A549 (cell line): ENCODE measurements around the gene PLET1. TPM values are rescaled to one million over a fixed set of nuclear protein-coding genes. Genes with fewer than 3 reads are reported as not detected.

Experiments
- ATAC-seq, 2 experiments: fragments of 200-7000 bp in 1 of 2; fragments of >200 bp in 1 of 2; cut with Nextera tagmentation in 1 of 2; cut with Tn5 transposase in 1 of 2; 3 replicates each; pipeline versions ENCODE4 v1.8.0 to v1.9.1; 2018 to 2020; ENCODE audit warnings: mild to moderate bottlenecking in 1 of 2, moderate library complexity in 1 of 2
- CTCF ChIA-PET: fragments of 300-600 bp; sonication (Branson Sonifier 250); formaldehyde crosslinking; extraction: SDS; loops from one replicate; lab custom pipeline; 2021; ENCODE audit warnings: antibody characterized with exemption, inconsistent platforms; lab: Yijun Ruan, JAX
- POLR2A ChIA-PET: fragments of 350-600 bp; formaldehyde crosslinking; extraction: SDS; loops from one replicate; lab custom pipeline; 2021; ENCODE audit warnings: antibody characterized with exemption, inconsistent platforms; lab: Yijun Ruan, JAX
- DNase-seq, 2 experiments: peaks; one replicate each; pipeline versions ENCODE4 v3.0.0 to v3.0.0-alpha.2; 2011 to 2016; ENCODE audit warnings: low read depth in 1 of 2, low spot score in 1 of 2
- FAIRE-seq: peaks from 2 replicates; lab custom pipeline; 2011; peaks lifted over from hg19 to GRCh38; lab: Jason Lieb, UNC
- H3K27ac ChIP-seq, 2 experiments: fragments of >200 bp; sonication (Bioruptor Twin); formaldehyde crosslinking; 3 replicates each; pipeline ENCODE4 v1.5.1; 2016 to 2017
- H3K4me1 ChIP-seq: fragments of >200 bp; sonication (Bioruptor Twin); formaldehyde crosslinking; 3 replicates; pipeline ENCODE4 v1.6.1; 2016
- H3K4me2 ChIP-seq: fragments of >200 bp; sonication (Bioruptor Twin); formaldehyde crosslinking; 3 replicates; pipeline ENCODE4 v1.6.1; 2016
- H3K4me3 ChIP-seq: fragments of >200 bp; sonication (Bioruptor Twin); formaldehyde crosslinking; 3 replicates; pipeline ENCODE4 v1.5.1; 2016
- H3K9me3 ChIP-seq: fragments of >200 bp; sonication (Bioruptor Twin); formaldehyde crosslinking; 3 replicates; pipeline ENCODE4 v1.6.1; 2016
- CBX2 ChIP-seq: fragments of 200-600 bp; sonication (generic); IDR thresholded peaks from 2 replicates; pipeline ENCODE4 v1.6.1; 2016; ENCODE audit warnings: low read depth, mild to moderate bottlenecking, borderline replicate concordance
- CHD2 ChIP-seq: fragments of 150-350 bp; IDR thresholded peaks from 2 replicates; pipeline ENCODE4 v1.6.1; 2014; ENCODE audit warnings: low read length; ENCODE audit not compliant: partially characterized antibody
- E2F6 ChIP-seq: IDR thresholded peaks from 2 replicates; pipeline ENCODE4 v1.6.1; 2012; ENCODE audit warnings: low read depth, borderline replicate concordance
- FOSB ChIP-seq: fragments of 250-450 bp; sonication (Bioruptor Pico); IDR thresholded peaks from 2 replicates; pipeline ENCODE4 v1.5.0; 2020; ENCODE audit warnings: mild to moderate bottlenecking, moderate library complexity
- HMGXB4 ChIP-seq: fragments of 250-450 bp; sonication (Bioruptor Pico); IDR thresholded peaks from 2 replicates; pipeline ENCODE4 v1.5.0; 2021; ENCODE audit warnings: mild to moderate bottlenecking, moderate library complexity, borderline replicate concordance
- HOXB5 ChIP-seq: fragments of 250-450 bp; sonication (Bioruptor Pico); IDR thresholded peaks from 2 replicates; pipeline ENCODE4 v1.5.0; 2020; ENCODE audit warnings: mild to moderate bottlenecking, moderate library complexity
- JUN ChIP-seq, 2 experiments: fragments of >200 bp; sonication (Bioruptor Twin); formaldehyde crosslinking; IDR thresholded peaks; 2 replicates in 1 of 2; 3 replicates in 1 of 2; pipeline ENCODE4 v1.6.1; 2016 to 2017
- KDM5A ChIP-seq: fragments of 200-600 bp; sonication (generic); IDR thresholded peaks from 2 replicates; pipeline ENCODE4 v1.6.1; 2016; ENCODE audit warnings: antibody characterized with exemption, mild to moderate bottlenecking
- MAFK ChIP-seq: fragments of 450-650 bp; IDR thresholded peaks from 2 replicates; pipeline ENCODE4 v1.6.1; 2014; ENCODE audit not compliant: partially characterized antibody
- NFE2L2 ChIP-seq: fragments of 150-350 bp; conservative IDR thresholded peaks from 2 replicates; pipeline ENCODE4 v1.6.1; 2014; ENCODE audit warnings: low read length
- NR3C1 ChIP-seq: fragments of >200 bp; sonication (Bioruptor Twin); formaldehyde crosslinking; IDR thresholded peaks from 3 replicates; pipeline ENCODE4 v1.6.1; 2017
- PHF8 ChIP-seq: fragments of 200-600 bp; sonication (generic); IDR thresholded peaks from 2 replicates; pipeline ENCODE4 v1.6.1; 2016; ENCODE audit warnings: low read depth, mild to moderate bottlenecking, antibody characterized with exemption, moderate library complexity, borderline replicate concordance
- RCOR1 ChIP-seq: fragments of 150-350 bp; IDR thresholded peaks from 2 replicates; pipeline ENCODE4 v1.6.1; 2014; ENCODE audit warnings: antibody characterized with exemption, low read length, low read depth
- RFX5 ChIP-seq: fragments of 450-650 bp; IDR thresholded peaks from 2 replicates; pipeline ENCODE4 v1.7.1; 2014; ENCODE audit warnings: antibody characterized with exemption, mild to moderate bottlenecking, moderate library complexity
- SMC3 ChIP-seq: fragments of >200 bp; sonication (Bioruptor Twin); formaldehyde crosslinking; IDR thresholded peaks from 3 replicates; pipeline ENCODE4 v1.6.1; 2018; ENCODE audit warnings: inconsistent platforms
- SREBF2 ChIP-seq: fragments of 450-650 bp; IDR thresholded peaks from 2 replicates; pipeline ENCODE4 v1.6.1; 2014; ENCODE audit warnings: mild to moderate bottlenecking, moderate library complexity
- TFCP2L1 ChIP-seq: fragments of 250-450 bp; sonication (Bioruptor Pico); IDR thresholded peaks from 2 replicates; pipeline ENCODE4 v1.5.0; 2021; ENCODE audit warnings: mild to moderate bottlenecking
- ZC3H11A ChIP-seq: fragments of 450-650 bp; IDR thresholded peaks from 2 replicates; pipeline ENCODE4 v1.6.1; 2014; ENCODE audit warnings: antibody characterized with exemption, mild to moderate bottlenecking
- ZSCAN20 ChIP-seq: fragments of 250-450 bp; sonication (Bioruptor Pico); IDR thresholded peaks from 2 replicates; pipeline ENCODE4 v1.8.0; 2022; ENCODE audit warnings: mild to moderate bottlenecking, moderate library complexity
- WGBS: methylation state at CpG from one replicate; pipeline ENCODE4 v1.1.6; 2017; ENCODE audit errors: missing lambda C conversion rate; 5-methylcytosine and 5-hydroxymethylcytosine counted together
- polyA plus RNA-seq, 4 experiments: library from polyadenylated mRNA; depleted of rRNA in 3 of 4; stranded (reverse); fragments of >200 nt; fragmentation: RNase III in 1 of 4; extraction: RNeasy Plus Mini Kit Qiagen cat#74134 plus additional on column Dnase treatment in 1 of 4; gene quantifications; 2 replicates in 3 of 4; 3 replicates in 1 of 4; pipeline ENCODE4 v1.2.3, GENCODE V29; 2011 to 2017
- TF ChIP-seq, protein P1 (sequence below): fragments of >200 bp; sonication (Bioruptor Twin); formaldehyde crosslinking; IDR thresholded peaks from 3 replicates; pipeline ENCODE4 v1.6.1; 2016

Gene PLET1
- polyA plus RNA-seq, 2 of the 4 experiments (the other 2 are of a cell fraction): not detected

- FAIRE-seq: no peak
These were observed 44.3 kb upstream of the PLET1 start for GRCh38 chr11:112304914-112305313.

GRCh38 chr11:112303616-112304015 lies 43.0 kb upstream of the PLET1 start:
- no peak for TF ChIP-seq CBX2
- Histone ChIP-seq H3K4me1 (peaks cover 23% of the 10 kb centered on the region), H3K9me3 (no peaks in the 10 kb centered on the region), H3K4me3 (no peak overlapping the region), H3K27ac (peak overlapping the region in 1 of 2 experiments; percentile 72; a peak in 3 of 6 replicates), H3K4me2 (no peak overlapping the region)
- ATAC-seq (no peak), DNase-seq (no peak), FAIRE-seq (no peak)
- ChIA-PET POLR2A (no interaction called here), CTCF (no interaction called here)
- 75% methylated on average over 1 of the region's 1 CpG for WGBS

More at GRCh38 chr11:112304914-112305313, 44.3 kb upstream of the PLET1 start:
- Histone ChIP-seq H3K27ac (no peak overlapping the region), H3K4me3 (no peak overlapping the region), H3K4me2 (no peak overlapping the region), H3K9me3 (no peaks in the 10 kb centered on the region), H3K4me1 (peaks cover 23% of the 10 kb centered on the region)
- DNase-seq: no peak
- ChIA-PET CTCF (no interaction called here), POLR2A (no interaction called here)
- no peak for ATAC-seq
- WGBS: 100% methylated on average over 1 of the region's 1 CpG
- TF ChIP-seq TFCP2L1 (CRISPR knock-in tag): no peak
- TF ChIP-seq KDM5A: no peak
- TF ChIP-seq JUN (IDR thresholded peaks at IDR 0.05): no peak
- no peak for TF ChIP-seq FOSB

- H3K4me2 ChIP-seq: peak overlapping the region; percentile 80
- POLR2A ChIA-PET: interaction anchor here (1.0 kb wide), 1 partner anchor 8 kb away, joined by 3 read pairs; no protein-coding TSS in a partner anchor
- DNase-seq (peak in 1 of 2 experiments; percentile 6), ATAC-seq (0 out of 6 replicates have a peak, but pooled peaks of 1 of the 2 experiments have one; percentile 33), FAIRE-seq (no peak)
- CTCF ChIA-PET: no interaction called here
- TF ChIP-seq E2F6 (no peak), HMGXB4 (CRISPR knock-in tag) (no peak), RCOR1 (no peak), NFE2L2 (peak; percentile 95), ZC3H11A (no peak), PHF8 (no peak), NR3C1 (no peak), MAFK (peak; percentile 94), SREBF2 (no peak), ZSCAN20 (CRISPR knock-in tag) (no peak), SMC3 (no peak), HOXB5 (no peak), CHD2 (no peak), RFX5 (no peak)
- TF ChIP-seq, protein P1, sequence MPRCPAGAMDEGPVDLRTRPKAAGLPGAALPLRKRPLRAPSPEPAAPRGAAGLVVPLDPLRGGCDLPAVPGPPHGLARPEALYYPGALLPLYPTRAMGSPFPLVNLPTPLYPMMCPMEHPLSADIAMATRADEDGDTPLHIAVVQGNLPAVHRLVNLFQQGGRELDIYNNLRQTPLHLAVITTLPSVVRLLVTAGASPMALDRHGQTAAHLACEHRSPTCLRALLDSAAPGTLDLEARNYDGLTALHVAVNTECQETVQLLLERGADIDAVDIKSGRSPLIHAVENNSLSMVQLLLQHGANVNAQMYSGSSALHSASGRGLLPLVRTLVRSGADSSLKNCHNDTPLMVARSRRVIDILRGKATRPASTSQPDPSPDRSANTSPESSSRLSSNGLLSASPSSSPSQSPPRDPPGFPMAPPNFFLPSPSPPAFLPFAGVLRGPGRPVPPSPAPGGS: no peak
- WGBS: 39% methylated on average over 5 of the region's 5 CpGs
- H3K4me3 ChIP-seq: no peak overlapping the region
- peaks cover 23% of the 10 kb centered on the region for H3K4me1 ChIP-seq
- H3K27ac ChIP-seq: peak overlapping the region; percentile 72 to 79
- H3K9me3 ChIP-seq: no peaks in the 10 kb centered on the region
These were observed 41.7 kb upstream of the PLET1 start for GRCh38 chr11:112302226-112302868.
